ENCODE data around the gene SOX8. TPM values are rescaled to one million over a fixed set of nuclear protein-coding genes. Genes with fewer than 3 reads are reported as not detected.

The SOX8 gene
- polyA plus RNA-seq, 3 donors from 2014 or later, result 0.12 TPM; not detected in 2

Other genes starting within 250 kb of the SOX8 start
- 10 to 100 TPM in 2 of 3 donors, 1 to 10 TPM in 1; 4.6 to 25.5 (median 17.5) TPM for gene CIAO3, start 240.8 kb upstream of the SOX8 start, polyA plus RNA-seq
- not detected for gene MSLN, start 221.0 kb upstream of the SOX8 start, polyA plus RNA-seq
- gene RPUSD1, start 193.4 kb upstream of the SOX8 start, polyA plus RNA-seq, result 10 to 100 TPM; 23.9 to 49.9 (median 27.7) TPM
- 1 to 10 TPM in 2 of 3 donors, not detected in 1; 6.3 to 9.2 TPM for gene CHTF18, start 193.2 kb upstream of the SOX8 start, polyA plus RNA-seq
- not detected for gene GNG13, start 181.0 kb upstream of the SOX8 start, polyA plus RNA-seq
- gene LMF1, start 10.8 kb upstream of the SOX8 start, polyA plus RNA-seq, result 10 to 100 TPM; 12.2 to 15.5 (median 12.6) TPM
- not detected for gene SSTR5, start 91.0 kb downstream of the SOX8 start, polyA plus RNA-seq
- gene C1QTNF8, start 114.5 kb downstream of the SOX8 start, polyA plus RNA-seq, result not detected
- under 1 TPM in 1 of 3 donors, not detected in 2; 0.22 TPM for gene CACNA1H, start 171.3 kb downstream of the SOX8 start, polyA plus RNA-seq
- gene TPSG1, start 243.5 kb downstream of the SOX8 start, polyA plus RNA-seq, result not detected
- not detected for gene TPSB2, start 248.4 kb downstream of the SOX8 start, polyA plus RNA-seq

All from immature natural killer cell (primary cell).